VCaP (cell line): ENCODE data around the gene QTRT2.

Experiments used
- H3K27ac ChIP-seq: fragments of 450-650 bp; 2 replicates; pipeline ENCODE4 v1.5.1; 2017
- CTCF ChIP-seq: fragments of 450-650 bp; conservative IDR thresholded peaks from 2 replicates; pipeline ENCODE4 v1.5.1; 2017; ENCODE audit warnings: mild to moderate bottlenecking, moderate library complexity

The QTRT2 gene

DNA sequence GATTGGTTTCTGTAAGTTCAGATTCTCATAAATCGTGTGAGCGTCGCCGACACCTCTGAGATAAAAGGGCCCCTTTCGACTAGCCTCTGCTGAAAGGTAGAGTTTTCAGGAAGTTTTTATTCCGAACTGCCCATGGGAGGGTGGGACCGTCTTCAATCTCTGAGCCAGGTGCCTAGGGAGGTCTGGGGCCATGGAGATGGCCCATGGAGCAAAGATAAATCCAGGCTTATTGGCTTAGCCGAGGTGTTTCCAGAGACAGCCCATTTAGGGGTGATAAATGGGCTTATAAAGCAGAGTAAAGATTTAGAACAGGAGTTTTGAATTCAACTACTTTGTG is 442 bp downstream of the QTRT2 start:
- TF ChIP-seq CTCF, result no peak
- peak overlapping the region; percentile 61; the same call in 1 of the 2 replicates for H3K27ac ChIP-seq

GRCh38 chr3:114058646-114059045 is 2.1 kb downstream of the QTRT2 start:
- H3K27ac ChIP-seq, result no peak overlapping the region
- no peak for TF ChIP-seq CTCF

DNA sequence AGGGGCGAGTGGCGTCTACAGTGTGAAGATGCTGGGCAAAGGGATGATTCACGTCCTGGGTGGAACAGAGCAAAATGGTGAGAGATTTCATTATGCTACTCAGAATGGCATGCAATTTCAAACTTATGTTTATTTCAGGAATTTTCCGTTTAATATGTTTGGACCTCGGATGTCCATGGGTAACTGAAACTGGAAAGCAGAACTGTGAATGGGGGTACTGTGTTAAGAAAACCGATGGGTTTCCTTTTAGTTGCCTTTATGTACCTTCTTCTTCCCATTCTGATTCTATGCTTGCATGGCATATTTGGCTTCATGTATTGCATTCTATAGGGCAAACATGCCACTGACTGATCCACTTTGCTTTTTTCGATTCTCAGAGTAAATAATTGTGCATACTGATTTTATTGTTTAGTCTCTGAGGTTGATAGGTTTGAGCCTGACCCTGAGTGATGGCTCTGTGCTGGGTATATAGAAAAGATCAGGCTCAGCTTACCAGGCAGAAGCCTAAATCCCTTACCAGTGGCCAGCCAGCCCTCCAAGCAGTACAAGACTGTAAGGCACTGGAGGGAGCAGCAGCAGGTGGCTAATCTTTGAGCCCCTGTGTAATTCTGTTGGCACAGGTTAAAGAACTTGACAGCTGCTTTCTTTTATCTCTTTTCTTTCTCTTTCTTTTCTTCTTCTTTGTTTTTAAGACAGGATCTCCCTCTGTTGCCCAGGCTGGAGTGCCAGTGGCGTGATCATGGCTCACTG is 4.5 kb downstream of the QTRT2 start:
- H3K27ac ChIP-seq, result no peak overlapping the region
- TF ChIP-seq CTCF, result no peak

DNA sequence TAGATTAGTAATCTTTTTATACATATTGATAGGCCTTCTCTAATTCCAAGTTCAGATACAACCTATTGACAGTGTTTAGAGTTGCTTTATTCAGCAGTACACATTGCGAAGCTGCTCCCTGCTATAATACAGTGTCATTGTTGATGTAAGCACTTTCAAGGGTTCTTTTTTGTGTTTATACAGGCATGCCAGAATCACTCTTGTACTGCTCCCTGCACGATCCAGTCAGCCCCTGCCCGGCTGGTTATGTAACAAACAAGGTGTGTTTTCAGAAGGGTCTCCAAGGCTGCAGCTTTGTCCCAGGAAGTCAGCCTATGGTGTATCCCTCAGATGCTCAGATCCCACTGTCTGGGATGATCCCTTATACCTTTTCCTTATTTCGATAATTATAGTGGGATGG is 11.3 kb downstream of the QTRT2 start:
- no peak for TF ChIP-seq CTCF
- no peak overlapping the region for H3K27ac ChIP-seq

GRCh38 chr3:114068336-114068735 is 11.8 kb downstream of the QTRT2 start:
- H3K27ac ChIP-seq, result no peak overlapping the region
- no peak for TF ChIP-seq CTCF

GRCh38 chr3:114071786-114072185 is 15.2 kb downstream of the QTRT2 start:
- no peak for TF ChIP-seq CTCF
- H3K27ac ChIP-seq, result no peak overlapping the region

DNA sequence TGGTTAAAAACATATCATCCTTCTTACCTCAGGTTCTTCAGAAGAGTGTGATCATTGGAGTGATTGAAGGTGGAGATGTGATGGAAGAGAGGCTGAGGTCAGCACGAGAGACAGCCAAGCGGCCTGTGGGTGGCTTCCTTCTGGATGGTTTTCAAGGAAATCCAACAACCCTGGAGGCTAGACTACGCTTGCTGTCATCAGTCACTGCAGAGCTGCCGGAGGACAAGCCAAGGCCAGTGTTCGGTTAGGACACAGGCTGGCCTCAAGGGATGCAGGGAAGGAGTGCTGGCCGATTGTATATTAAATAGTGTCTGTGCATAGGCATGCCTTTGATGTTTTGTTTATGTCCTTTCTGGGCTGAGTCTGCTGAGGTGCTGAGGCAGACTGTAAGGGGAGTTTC is 20.2 kb downstream of the QTRT2 start:
- H3K27ac ChIP-seq, result no peak overlapping the region
- no peak for TF ChIP-seq CTCF
